H1 (cell line): ENCODE results near the gene AHRR. TPM values are rescaled to one million over a fixed set of nuclear protein-coding genes. Genes with fewer than 3 reads are reported as not detected.
A peak's percentile ranks its signal among the peaks of the same experiment; 100 is the strongest.

Experiments used
- CTCF ChIA-PET: fragments of 300-600 bp; sonication (Branson Sonifier 250); formaldehyde crosslinking; loops from one replicate; lab custom pipeline; 2021; ENCODE audit not compliant: partially characterized antibody; lab: Charles Lee
- POLR2A ChIA-PET: fragments of 300-600 bp; sonication (Branson Sonifier 250); formaldehyde crosslinking; loops from one replicate; lab custom pipeline; 2021; ENCODE audit warnings: inconsistent platforms; ENCODE audit not compliant: partially characterized antibody; lab: Charles Lee
- DNase-seq, 2 experiments: peaks; one replicate each; pipeline versions ENCODE4 v3.0.0 to v3.0.0-alpha.2; 2010 to 2022; ENCODE audit warnings: low spot score in 2 of 2, low read depth in 1 of 2, mixed read lengths in 1 of 2
- FAIRE-seq: peaks from 2 replicates; lab custom pipeline; 2011; peaks lifted over from hg19 to GRCh38; lab: Jason Lieb, UNC
- H2AFZ ChIP-seq: 2 replicates; pipeline ENCODE4 v1.8.1; 2012; ENCODE audit warnings: low read length, inconsistent platforms
- H2AK5ac ChIP-seq: 2 replicates; pipeline ENCODE4 v1.6.1; 2013; ENCODE audit warnings: low read depth, low read length
- H2BK120ac ChIP-seq: replicated peaks from 2 replicates; pipeline ENCODE3; 2013; ENCODE audit warnings: low read depth, low read length, inconsistent platforms
- H2BK12ac ChIP-seq: 2 replicates; pipeline ENCODE4 v1.6.1; 2013; ENCODE audit warnings: low read depth, low read length
- H2BK15ac ChIP-seq: 2 replicates; pipeline ENCODE4 v1.6.1; 2013; ENCODE audit warnings: low read length
- H2BK20ac ChIP-seq: 2 replicates; pipeline ENCODE4 v1.6.1; 2013; ENCODE audit warnings: low read length
- H2BK5ac ChIP-seq: 2 replicates; pipeline ENCODE4 v1.6.1; 2013; ENCODE audit warnings: low read depth, low read length
- H3K14ac ChIP-seq: 2 replicates; pipeline ENCODE4 v1.6.1; 2013; ENCODE audit warnings: inconsistent platforms; ENCODE audit not compliant: insufficient read length
- H3K18ac ChIP-seq: 2 replicates; pipeline ENCODE4 v1.6.1; 2013; ENCODE audit warnings: low read length; ENCODE audit errors: extremely low read depth
- H3K23ac ChIP-seq: 2 replicates; pipeline ENCODE4 v1.6.1; 2013; ENCODE audit warnings: inconsistent platforms; ENCODE audit not compliant: insufficient read length
- H3K23me2 ChIP-seq: 2 replicates; pipeline ENCODE4 v1.6.1; 2013; ENCODE audit warnings: low read depth, low read length
- H3K27ac ChIP-seq: 2 replicates; pipeline ENCODE4 v1.6.1; 2011; ENCODE audit warnings: low read depth, low read length, inconsistent platforms
- H3K27me3 ChIP-seq, 4 experiments: replicated peaks in 1 of 4; 1 replicate in 1 of 4; 2 replicates in 3 of 4; pipeline versions ENCODE4 v1.6.1 to v1.8.1; 2011 to 2013; ENCODE audit warnings: low read length in 3 of 4, mild to moderate bottlenecking in 3 of 4, inconsistent platforms in 2 of 4, mixed read lengths in 2 of 4, moderate library complexity in 1 of 4; ENCODE audit not compliant: control insufficient read depth in 3 of 4, insufficient read depth in 3 of 4; ENCODE audit errors: extremely low read depth in 1 of 4
- H3K36me3 ChIP-seq, 4 experiments: 2 replicates each; pipeline versions ENCODE4 v1.6.1 to v1.8.1; 2011 to 2013; ENCODE audit warnings: mild to moderate bottlenecking in 4 of 4, low read length in 3 of 4, moderate library complexity in 2 of 4, control low read depth in 1 of 4, inconsistent platforms in 1 of 4; ENCODE audit not compliant: insufficient read depth in 4 of 4, control insufficient read depth in 2 of 4
- H3K4ac ChIP-seq: replicated peaks from 2 replicates; pipeline ENCODE3; 2013; ENCODE audit warnings: low read length, low read depth, mixed read lengths, inconsistent platforms; ENCODE audit not compliant: insufficient read length
- H3K4me1 ChIP-seq, 4 experiments: replicated peaks in 1 of 4; 1 replicate in 1 of 4; 2 replicates in 3 of 4; pipeline versions ENCODE4 v1.6.1 to v1.8.1; 2011 to 2013; ENCODE audit warnings: low read length in 3 of 4, inconsistent platforms in 2 of 4, mixed read lengths in 1 of 4; ENCODE audit not compliant: insufficient read depth in 4 of 4, control insufficient read depth in 3 of 4
- H3K4me2 ChIP-seq, 2 experiments: 2 replicates each; pipeline versions ENCODE4 v1.6.1 to v1.8.1; 2011 to 2013; ENCODE audit warnings: low read depth in 2 of 2, low read length in 2 of 2, control low read depth in 1 of 2, inconsistent platforms in 1 of 2, mild to moderate bottlenecking in 1 of 2; ENCODE audit not compliant: insufficient read depth in 1 of 2
- H3K4me3 ChIP-seq, 4 experiments: fragments of 200-600, 300-600 bp in 1 of 4; sonication (generic), shearing (Covaris generic), sonication (Bioruptor Twin) in 1 of 4; 2 replicates each; pipeline versions ENCODE4 v1.5.1 to v1.8.1; 2011 to 2016; ENCODE audit warnings: low read length in 4 of 4, low read depth in 3 of 4, control low read depth in 2 of 4, inconsistent platforms in 2 of 4, mild to moderate bottlenecking in 2 of 4, mixed read lengths in 1 of 4, moderate library complexity in 1 of 4; ENCODE audit not compliant: insufficient read depth in 2 of 4; ENCODE audit errors: extremely low read depth in 1 of 4
- H3K56ac ChIP-seq: replicated peaks from 2 replicates; pipeline ENCODE3; 2013; ENCODE audit warnings: low read depth, mild to moderate bottlenecking, mixed read lengths, low read length, inconsistent platforms; ENCODE audit not compliant: insufficient read length
- H3K79me1 ChIP-seq: 2 replicates; pipeline ENCODE4 v1.6.1; 2013; ENCODE audit warnings: low read depth, low read length, control low read depth
- H3K79me2 ChIP-seq, 2 experiments: 2 replicates each; pipeline versions ENCODE4 v1.6.1 to v1.8.1; 2012 to 2013; ENCODE audit warnings: low read length in 2 of 2, mild to moderate bottlenecking in 2 of 2, inconsistent platforms in 1 of 2; ENCODE audit not compliant: insufficient read depth in 2 of 2, control insufficient read depth in 1 of 2
- H3K9ac ChIP-seq, 4 experiments: replicated peaks in 1 of 4; 1 replicate in 1 of 4; 2 replicates in 3 of 4; pipeline versions ENCODE4 v1.6.1 to v1.8.1; 2011 to 2013; ENCODE audit warnings: low read depth in 3 of 4, low read length in 3 of 4, control low read depth in 2 of 4, mild to moderate bottlenecking in 2 of 4, moderate library complexity in 2 of 4, inconsistent platforms in 1 of 4; ENCODE audit errors: extremely low read depth in 1 of 4
- H3K9me3 ChIP-seq, 2 experiments: 2 replicates each; pipeline versions ENCODE4 v1.6.1 to v1.8.1; 2012 to 2013; ENCODE audit warnings: mild to moderate bottlenecking in 2 of 2, moderate library complexity in 2 of 2, control low read depth in 1 of 2, inconsistent platforms in 1 of 2, low read depth in 1 of 2, low read length in 1 of 2, mixed read lengths in 1 of 2; ENCODE audit not compliant: insufficient read depth in 2 of 2
- H4K20me1 ChIP-seq, 2 experiments: replicated peaks in 1 of 2; 2 replicates each; pipeline versions ENCODE3 to v1.8.1; 2011 to 2013; ENCODE audit warnings: inconsistent platforms in 2 of 2, low read length in 2 of 2, mild to moderate bottlenecking in 1 of 2; ENCODE audit not compliant: insufficient read depth in 2 of 2, control insufficient read depth in 1 of 2
- H4K5ac ChIP-seq: 2 replicates; pipeline ENCODE4 v1.6.1; 2013; ENCODE audit warnings: low read length, low read depth, mixed read lengths, inconsistent platforms; ENCODE audit not compliant: insufficient read length
- H4K8ac ChIP-seq: 2 replicates; pipeline ENCODE4 v1.8.0; 2013; ENCODE audit warnings: mild to moderate bottlenecking, moderate library complexity, low read length, inconsistent platforms; ENCODE audit not compliant: insufficient read depth; ENCODE audit errors: extremely low read depth
- H4K91ac ChIP-seq: replicated peaks from 2 replicates; pipeline ENCODE3; 2013; ENCODE audit warnings: low read length, mixed read lengths, inconsistent platforms; ENCODE audit not compliant: insufficient read length
- ASH2L ChIP-seq: fragments of 200-600, 300-600 bp; sonication (generic); IDR thresholded peaks from one replicate; pipeline ENCODE4 v1.7.1; 2017; ENCODE audit warnings: low read length
- CREB1 ChIP-seq: IDR thresholded peaks from 2 replicates; pipeline ENCODE4 v1.6.1; 2012; ENCODE audit warnings: inconsistent platforms
- HDAC2 ChIP-seq, 2 experiments: fragments of 300-600 bp in 1 of 2; sonication (generic) in 1 of 2; IDR thresholded peaks; 2 replicates each; pipeline ENCODE4 v1.6.1; 2011 to 2012; ENCODE audit warnings: low read depth in 2 of 2, low read length in 2 of 2, mild to moderate bottlenecking in 2 of 2, moderate library complexity in 2 of 2, borderline replicate concordance in 1 of 2, inconsistent platforms in 1 of 2
- KDM1A ChIP-seq: fragments of 200-600, 300-600 bp; sonication (generic); IDR thresholded peaks from 2 replicates; pipeline ENCODE4 v1.7.1; 2016; ENCODE audit warnings: mild to moderate bottlenecking, low read length, borderline replicate concordance
- KDM5A ChIP-seq: fragments of 200-600 bp; IDR thresholded peaks from 2 replicates; pipeline ENCODE4 v1.7.1; 2012; ENCODE audit warnings: mild to moderate bottlenecking, low read length, inconsistent platforms, mixed read lengths
- NRF1 ChIP-seq: IDR thresholded peaks from 2 replicates; pipeline ENCODE4 v1.6.1; 2011; ENCODE audit warnings: mild to moderate bottlenecking, low read depth, low read length, improper control_type of control experiment
- RFX5 ChIP-seq: IDR thresholded peaks from 2 replicates; pipeline ENCODE4 v1.6.1; 2011; ENCODE audit warnings: low read depth, low read length, improper control_type of control experiment, borderline replicate concordance
- SIRT6 ChIP-seq: IDR thresholded peaks from one replicate; pipeline ENCODE4 v1.7.1; 2012; ENCODE audit warnings: low read length, inconsistent platforms
- SP4 ChIP-seq: IDR thresholded peaks from 2 replicates; pipeline ENCODE4 v1.6.1; 2012; ENCODE audit warnings: low read length, inconsistent platforms
- SRF ChIP-seq: IDR thresholded peaks from 2 replicates; pipeline ENCODE4 v1.6.1; 2011; ENCODE audit warnings: mild to moderate bottlenecking, low read depth, low read length, moderate library complexity
- WGBS, 2 experiments: shearing (Covaris generic) in 1 of 2; methylation state at CpG; one replicate each; pipeline versions ENCODE4 v1.1.6 to v1.1.7; 2013 to 2015; ENCODE audit warnings: low lambda C conversion rate in 2 of 2, mixed read lengths in 2 of 2, inconsistent platforms in 1 of 2, low coverage in 1 of 2, missing lambda C conversion rate in 1 of 2; ENCODE audit not compliant: insufficient replicate concordance in 2 of 2, insufficient coverage in 1 of 2, insufficient read length in 1 of 2; ENCODE audit errors: extremely low coverage in 1 of 2, missing lambda C conversion rate in 1 of 2; 5-methylcytosine and 5-hydroxymethylcytosine counted together
- polyA plus RNA-seq, 7 experiments: library from polyadenylated mRNA; depleted of rRNA in 3 of 7; stranded (reverse) in 5 of 7; unstranded in 2 of 7; fragments of >200 nt in 5 of 7; fragments of 200-250 nt in 2 of 7; gene quantifications; 1 replicate in 5 of 7; 2 replicates in 1 of 7; 4 replicates in 1 of 7; pipeline versions ENCODE4 v1.2.1 to v1.2.3, GENCODE V29; 2011 to 2013; ENCODE audit warnings: missing spikeins in 2 of 7, mixed read lengths in 2 of 7
- total RNA-seq: library from RNA; stranded (reverse); fragmentation: NEBNext Ultra II Directional; extraction: Animal tissue kit (Norgen Biotek cat#: 25700); gene quantifications from 2 replicates; pipeline ENCODE4 v1.2.1, GENCODE V29; 2021
- TF ChIP-seq, protein P1 (sequence below): IDR thresholded peaks from 2 replicates; pipeline ENCODE4 v1.6.1; 2012; ENCODE audit warnings: inconsistent platforms
- TF ChIP-seq, protein P2 (sequence below): IDR thresholded peaks from 2 replicates; pipeline ENCODE4 v1.6.1; 2012; ENCODE audit warnings: inconsistent platforms

The AHRR gene
- total and polyA plus RNA-seq, 2 of the 8 experiments (the other 6 are each of a cell fraction or from before 2014, with no cell fraction given), result 0.41 to 0.80 TPM

DNA sequence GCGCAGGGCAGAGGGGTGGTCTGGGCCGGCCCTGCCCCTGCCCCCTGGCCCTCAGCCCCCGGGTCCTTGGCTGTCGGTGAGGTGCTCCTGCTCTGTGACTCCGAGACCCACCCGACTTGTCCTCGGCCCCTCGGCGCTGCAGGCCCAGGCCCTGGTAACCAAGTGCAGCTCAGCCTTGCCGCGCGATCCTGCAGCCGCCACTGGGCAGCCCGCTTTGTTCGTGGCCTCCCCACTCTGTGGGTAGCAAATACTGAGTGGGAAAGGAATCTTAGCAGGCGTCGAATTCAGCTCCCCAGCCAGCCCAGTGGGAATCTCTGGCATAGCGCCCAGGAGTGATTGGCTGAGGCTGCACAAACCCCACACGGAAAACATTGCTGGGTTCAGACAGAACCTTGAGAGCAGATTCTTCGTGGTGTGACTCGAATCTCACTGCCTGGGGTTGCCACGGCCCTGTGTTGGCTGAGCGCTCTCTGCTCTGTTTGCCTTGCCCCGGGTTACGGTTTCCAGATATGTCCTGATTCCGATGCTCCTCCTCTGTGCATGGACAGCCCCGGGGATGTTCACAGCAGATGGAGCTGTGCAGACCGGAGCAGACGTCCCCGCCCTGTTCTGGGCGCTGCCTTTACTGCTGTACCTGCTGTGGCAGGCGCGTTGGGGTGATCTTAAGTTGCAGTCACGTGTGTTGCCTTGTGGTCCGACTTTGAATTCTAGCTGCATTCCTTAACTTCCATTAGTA lies 108.1 kb downstream of the AHRR start:
- H3K4me2 ChIP-seq, result no peak overlapping the region
- WGBS, 2 experiments, result 84% methylated on average over 35 of the region's 35 CpGs; no CpG with 5 or more reads in 1 of the 2 experiments
- H3K36me3 ChIP-seq, result no peaks in the 10 kb centered on the region
- no peak overlapping the region for H3K14ac ChIP-seq
- H3K79me2 ChIP-seq, result no peaks in the 10 kb centered on the region
- H3K23ac ChIP-seq, result no peak overlapping the region
- FAIRE-seq, result no peak
- H4K5ac ChIP-seq, result no peak overlapping the region
- H3K27ac ChIP-seq, result no peak overlapping the region
- POLR2A ChIA-PET, result no interaction called here
- H2BK15ac ChIP-seq, result 0 out of 2 replicates have a peak overlapping the region, but pooled peaks have one; percentile 61
- H3K4me3 ChIP-seq, result no peak overlapping the region
- peaks cover 0 to 3% (median 1%) of the 10 kb centered on the region in 4 experiments; a peak in 2 of 7 replicates for H3K4me1 ChIP-seq
- H3K56ac ChIP-seq, result no peak overlapping the region
- H3K79me1 ChIP-seq, result no peaks in the 10 kb centered on the region
- peak overlapping the region; percentile 43 for H2BK120ac ChIP-seq
- H2BK5ac ChIP-seq, result no peak overlapping the region; the same call in 1 of the 2 replicates
- no peak overlapping the region for H3K9ac ChIP-seq
- H4K91ac ChIP-seq, result no peak overlapping the region
- H2BK12ac ChIP-seq, result 0 out of 2 replicates have a peak overlapping the region, but pooled peaks have one; percentile 75
- no peak for DNase-seq
- H4K20me1 ChIP-seq, result peaks cover 0 to 4% of the 10 kb centered on the region in 2 experiments
- CTCF ChIA-PET, result interaction anchor here (0.7 to 9.7 kb wide), 20 partner anchors 10 to 173 kb away, joined by 3 to 99 read pairs (median 8); no protein-coding TSS in a partner anchor
- H3K4ac ChIP-seq, result no peak overlapping the region
- H3K27me3 ChIP-seq, result no peaks in the 10 kb centered on the region
- H2AK5ac ChIP-seq, result no peak overlapping the region
- H2AFZ ChIP-seq, result no peak overlapping the region
- peaks cover 10% of the 10 kb centered on the region; the same call in 1 of the 2 replicates for H3K23me2 ChIP-seq
- H3K18ac ChIP-seq, result peak overlapping the region; percentile 48
- no peak overlapping the region for H4K8ac ChIP-seq
- peaks cover 0 to 3% of the 10 kb centered on the region in 2 experiments; a peak in 1 of 4 replicates for H3K9me3 ChIP-seq
- H2BK20ac ChIP-seq, result no peak overlapping the region
- no peak for TF ChIP-seq CREB1
- TF ChIP-seq NRF1, result no peak
- no peak for TF ChIP-seq HDAC2 (IDR thresholded peaks at IDR 0.05; ENCODE audit: borderline replicate concordance in 1 of 2, low read depth in 2 of 2, low read length in 2 of 2)
- TF ChIP-seq SRF, result no peak
- TF ChIP-seq, protein P1, sequence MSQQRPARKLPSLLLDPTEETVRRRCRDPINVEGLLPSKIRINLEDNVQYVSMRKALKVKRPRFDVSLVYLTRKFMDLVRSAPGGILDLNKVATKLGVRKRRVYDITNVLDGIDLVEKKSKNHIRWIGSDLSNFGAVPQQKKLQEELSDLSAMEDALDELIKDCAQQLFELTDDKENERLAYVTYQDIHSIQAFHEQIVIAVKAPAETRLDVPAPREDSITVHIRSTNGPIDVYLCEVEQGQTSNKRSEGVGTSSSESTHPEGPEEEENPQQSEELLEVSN, result no peak
- TF ChIP-seq SP4, result no peak
- no peak for TF ChIP-seq RFX5
- TF ChIP-seq KDM1A, result no peak
- TF ChIP-seq SIRT6, result no peak
- TF ChIP-seq ASH2L, result no peak
- no peak for TF ChIP-seq KDM5A
- TF ChIP-seq, protein P2, sequence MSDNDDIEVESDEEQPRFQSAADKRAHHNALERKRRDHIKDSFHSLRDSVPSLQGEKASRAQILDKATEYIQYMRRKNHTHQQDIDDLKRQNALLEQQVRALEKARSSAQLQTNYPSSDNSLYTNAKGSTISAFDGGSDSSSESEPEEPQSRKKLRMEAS, result no peak
